ENCODE measurements around the gene WDR49. TPM values are rescaled to one million over a fixed set of nuclear protein-coding genes. Genes with fewer than 3 reads are reported as not detected.

The WDR49 gene
- total RNA-seq, 1 donor from 2014 or later, result 1.2 TPM

GRCh38 chr3:167653155-167653554 is 587 bp downstream of the WDR49 start:
- H3K27ac Mint-ChIP-seq, result no peak overlapping the region
- peaks cover 6% of the 10 kb centered on the region for H3K4me1 Mint-ChIP-seq (ENCODE audit: unreplicated experiment)
- no peak overlapping the region for H3K4me3 Mint-ChIP-seq
- H3K27me3 Mint-ChIP-seq, result no peaks in the 10 kb centered on the region
- H3K9me3 Mint-ChIP-seq, result no peaks in the 10 kb centered on the region
- no peaks in the 10 kb centered on the region for H3K36me3 Mint-ChIP-seq
- TF ChIP-seq CTCF (conservative IDR thresholded peaks at IDR 0.05), result no peak
- no peak for DNase-seq (ENCODE audit: extremely low spot score, unreplicated experiment)

DNA sequence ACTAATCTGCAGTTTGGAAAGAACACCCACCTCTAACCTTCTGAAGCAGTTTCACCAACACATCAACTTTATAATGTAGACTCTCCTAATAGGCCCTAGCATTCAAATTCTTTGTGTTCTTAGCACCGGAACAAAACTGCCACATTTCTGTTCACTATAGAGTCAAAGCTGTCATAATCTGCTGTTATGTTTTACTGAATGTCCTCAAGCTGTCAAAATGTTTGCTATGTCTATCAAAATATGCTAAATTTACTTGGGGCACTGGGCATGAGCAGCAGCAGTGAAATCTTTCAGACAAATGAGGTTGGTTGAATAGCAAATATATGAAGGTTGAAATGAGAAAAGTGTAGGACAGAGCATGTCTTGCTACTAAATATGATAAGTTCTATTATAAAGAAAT is 1.9 kb downstream of the WDR49 start:
- TF ChIP-seq CTCF (conservative IDR thresholded peaks at IDR 0.05), result no peak
- Mint-ChIP-seq H3K27me3 (no peaks in the 10 kb centered on the region), H3K4me1 (ENCODE audit: unreplicated experiment) (no peaks in the 10 kb centered on the region), H3K36me3 (no peaks in the 10 kb centered on the region), H3K4me3 (no peak overlapping the region), H3K27ac (no peak overlapping the region), H3K9me3 (no peaks in the 10 kb centered on the region)
- no peak for DNase-seq (ENCODE audit: extremely low spot score, unreplicated experiment)

- H3K4me3 Mint-ChIP-seq, result no peak overlapping the region
- H3K4me1 Mint-ChIP-seq (ENCODE audit: unreplicated experiment), result no peaks in the 10 kb centered on the region
- no peak for TF ChIP-seq CTCF (conservative IDR thresholded peaks at IDR 0.05)
- no peak overlapping the region for H3K27ac Mint-ChIP-seq
- no peaks in the 10 kb centered on the region for H3K36me3 Mint-ChIP-seq
- peaks cover 5% of the 10 kb centered on the region for H3K9me3 Mint-ChIP-seq
- no peak for DNase-seq (ENCODE audit: extremely low spot score, unreplicated experiment)
- H3K27me3 Mint-ChIP-seq, result no peaks in the 10 kb centered on the region
Observed at GRCh38 chr3:167650459-167650858, 3.3 kb downstream of the WDR49 start.

DNA sequence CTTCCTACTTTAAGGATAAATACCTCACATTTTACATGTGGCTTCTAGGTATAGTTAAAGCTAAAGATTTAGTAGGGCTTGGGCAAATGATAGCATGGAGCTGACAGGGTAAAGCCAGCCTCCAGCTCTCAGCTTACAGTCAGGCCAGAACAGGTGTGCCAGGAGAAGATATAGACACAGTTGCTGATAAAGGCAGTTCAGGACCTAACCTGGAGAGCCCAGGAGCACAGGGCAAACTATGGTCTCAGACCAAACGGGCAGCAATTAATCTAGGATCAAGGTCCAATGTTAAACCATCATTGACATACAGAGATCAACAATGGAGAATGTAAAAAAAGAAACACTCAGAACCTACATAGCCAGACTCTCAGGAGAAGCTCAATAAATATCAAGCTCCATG is 4.0 kb downstream of the WDR49 start:
- no peaks in the 10 kb centered on the region for H3K4me1 Mint-ChIP-seq (ENCODE audit: unreplicated experiment)
- TF ChIP-seq CTCF (conservative IDR thresholded peaks at IDR 0.05), result no peak
- DNase-seq (ENCODE audit: extremely low spot score, unreplicated experiment), result no peak
- H3K9me3 Mint-ChIP-seq, result peaks cover 5% of the 10 kb centered on the region
- H3K4me3 Mint-ChIP-seq, result no peak overlapping the region
- H3K27me3 Mint-ChIP-seq, result no peaks in the 10 kb centered on the region
- H3K36me3 Mint-ChIP-seq, result no peaks in the 10 kb centered on the region
- H3K27ac Mint-ChIP-seq, result no peak overlapping the region

GRCh38 chr3:167644611-167645010 is 9.1 kb downstream of the WDR49 start:
- H3K36me3 Mint-ChIP-seq, result no peaks in the 10 kb centered on the region
- no peak for TF ChIP-seq CTCF (conservative IDR thresholded peaks at IDR 0.05)
- no peaks in the 10 kb centered on the region for H3K4me1 Mint-ChIP-seq (ENCODE audit: unreplicated experiment)
- no peak for DNase-seq (ENCODE audit: extremely low spot score, unreplicated experiment)
- no peak overlapping the region for H3K4me3 Mint-ChIP-seq
- H3K9me3 Mint-ChIP-seq, result peaks cover 5% of the 10 kb centered on the region
- no peak overlapping the region for H3K27ac Mint-ChIP-seq
- no peaks in the 10 kb centered on the region for H3K27me3 Mint-ChIP-seq

- Mint-ChIP-seq H3K4me1 (ENCODE audit: unreplicated experiment) (no peaks in the 10 kb centered on the region), H3K9me3 (no peaks in the 10 kb centered on the region), H3K27me3 (no peaks in the 10 kb centered on the region), H3K36me3 (no peaks in the 10 kb centered on the region), H3K4me3 (no peak overlapping the region), H3K27ac (no peak overlapping the region)
- DNase-seq (ENCODE audit: extremely low spot score, unreplicated experiment), result no peak
- no peak for TF ChIP-seq CTCF (conservative IDR thresholded peaks at IDR 0.05)
Observed at GRCh38 chr3:167631471-167631870, 22.3 kb downstream of the WDR49 start.
